HFFc6 (cell line): Measurements from ENCODE around the gene SNRNP70. TPM values are rescaled to one million over a fixed set of nuclear protein-coding genes. Genes with fewer than 3 reads are reported as not detected.
A peak's percentile ranks its signal among the peaks of the same experiment; 100 is the strongest.
"Not testable (repeated sequence)": the region's sequence is repeated elsewhere in the genome, so short reads cannot be mapped to it uniquely, and the experiment has no call there.

ENCODE experiments used
- DNase-seq: peaks from one replicate; pipeline ENCODE4 v3.0.0-alpha.2; 2018
- H3K27ac Mint-ChIP-seq: 2 replicates; pipeline ENCODE4 v1.8.0; 2020; ENCODE audit warnings: mild to moderate bottlenecking, mixed read lengths
- H3K27me3 Mint-ChIP-seq: 2 replicates; pipeline ENCODE4 v1.8.0; 2021; ENCODE audit warnings: mild to moderate bottlenecking, moderate library complexity, mixed read lengths; ENCODE audit not compliant: insufficient read depth
- H3K36me3 Mint-ChIP-seq: 2 replicates; pipeline ENCODE4 v1.8.0; 2021; ENCODE audit warnings: low read depth, mixed read lengths
- H3K4me1 Mint-ChIP-seq: 2 replicates; pipeline ENCODE4 v1.8.0; 2020; ENCODE audit warnings: low read depth, mixed read lengths
- H3K4me3 Mint-ChIP-seq: 2 replicates; pipeline ENCODE4 v1.8.0; 2020; ENCODE audit warnings: mild to moderate bottlenecking, moderate library complexity, mixed read lengths
- H3K9me3 Mint-ChIP-seq: 2 replicates; pipeline ENCODE4 v1.8.0; 2020; ENCODE audit warnings: mild to moderate bottlenecking, mixed read lengths
- total RNA-seq, 6 experiments: library from RNA; stranded (reverse); fragmentation: NEBNext Ultra II Directional; extraction: Animal tissue kit (Norgen Biotek cat#: 25700); gene quantifications; 2 replicates in 1 of 6; 3 replicates in 5 of 6; pipeline ENCODE4 v1.2.3, GENCODE V29; 2021
- TF ChIP-seq, protein P1 (sequence below): fragments of 200-600 bp; sonication (generic); IDR thresholded peaks from 2 replicates; pipeline ENCODE4 v1.5.0; 2021; ENCODE audit warnings: antibody characterized with exemption, mild to moderate bottlenecking

SNRNP70 gene
- total RNA-seq, 6 experiments from 2014 or later, result 134 to 164 (median 156) TPM

DNA sequence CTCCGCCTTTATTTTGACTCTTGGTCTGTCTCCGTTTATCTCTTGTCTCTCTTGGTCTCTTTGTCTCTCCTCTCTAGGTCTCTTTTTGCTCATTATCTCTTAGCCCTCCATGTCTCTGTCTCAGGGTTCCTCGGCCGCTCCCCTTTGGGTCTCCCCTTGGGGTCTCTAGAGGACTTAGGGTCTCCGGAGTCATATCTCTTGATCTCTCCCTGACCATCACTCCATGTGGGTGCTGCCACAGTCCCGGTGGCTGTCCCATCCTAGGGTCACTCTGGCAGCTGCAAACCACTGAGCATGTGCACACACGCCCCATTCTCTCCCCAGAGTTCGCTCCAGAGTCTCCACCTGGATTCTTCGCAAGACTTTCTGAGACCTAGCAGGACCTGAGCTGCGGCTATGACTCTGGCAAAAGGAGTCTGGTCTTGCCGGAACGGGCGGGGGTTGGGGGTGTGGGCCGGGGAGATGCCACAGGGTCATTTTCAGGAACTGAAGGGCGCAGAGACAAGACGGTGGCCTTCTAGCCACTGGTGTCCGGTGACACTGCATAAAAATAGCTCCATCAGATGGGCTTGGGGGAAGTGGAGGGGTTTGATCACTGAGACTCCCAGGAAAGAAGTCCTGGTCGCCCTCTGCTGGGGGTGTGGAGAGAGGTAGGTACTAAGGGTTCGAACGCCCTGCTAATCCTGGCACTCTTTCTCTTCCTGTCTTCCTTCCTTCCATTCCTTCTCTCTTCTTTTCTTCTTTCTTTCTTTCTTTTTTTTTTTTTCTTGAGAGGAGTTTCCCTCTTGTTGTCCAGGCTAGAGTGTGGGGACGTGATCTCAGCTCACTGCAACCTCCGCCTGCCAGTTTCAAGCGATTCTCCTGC is 11.5 kb upstream of the SNRNP70 start:
- no peak overlapping the region for H3K27ac Mint-ChIP-seq
- H3K4me3 Mint-ChIP-seq, result peak overlapping the region; percentile 78; the same call in 1 of the 2 replicates
- H3K36me3 Mint-ChIP-seq, result peaks cover 27% of the 10 kb centered on the region
- no peak for DNase-seq
- TF ChIP-seq, protein P1, sequence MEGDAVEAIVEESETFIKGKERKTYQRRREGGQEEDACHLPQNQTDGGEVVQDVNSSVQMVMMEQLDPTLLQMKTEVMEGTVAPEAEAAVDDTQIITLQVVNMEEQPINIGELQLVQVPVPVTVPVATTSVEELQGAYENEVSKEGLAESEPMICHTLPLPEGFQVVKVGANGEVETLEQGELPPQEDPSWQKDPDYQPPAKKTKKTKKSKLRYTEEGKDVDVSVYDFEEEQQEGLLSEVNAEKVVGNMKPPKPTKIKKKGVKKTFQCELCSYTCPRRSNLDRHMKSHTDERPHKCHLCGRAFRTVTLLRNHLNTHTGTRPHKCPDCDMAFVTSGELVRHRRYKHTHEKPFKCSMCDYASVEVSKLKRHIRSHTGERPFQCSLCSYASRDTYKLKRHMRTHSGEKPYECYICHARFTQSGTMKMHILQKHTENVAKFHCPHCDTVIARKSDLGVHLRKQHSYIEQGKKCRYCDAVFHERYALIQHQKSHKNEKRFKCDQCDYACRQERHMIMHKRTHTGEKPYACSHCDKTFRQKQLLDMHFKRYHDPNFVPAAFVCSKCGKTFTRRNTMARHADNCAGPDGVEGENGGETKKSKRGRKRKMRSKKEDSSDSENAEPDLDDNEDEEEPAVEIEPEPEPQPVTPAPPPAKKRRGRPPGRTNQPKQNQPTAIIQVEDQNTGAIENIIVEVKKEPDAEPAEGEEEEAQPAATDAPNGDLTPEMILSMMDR, result peak; percentile 49
- H3K27me3 Mint-ChIP-seq, result peaks cover 19% of the 10 kb centered on the region
- peaks cover 27% of the 10 kb centered on the region for H3K4me1 Mint-ChIP-seq
- peaks cover 23% of the 10 kb centered on the region for H3K9me3 Mint-ChIP-seq

DNA sequence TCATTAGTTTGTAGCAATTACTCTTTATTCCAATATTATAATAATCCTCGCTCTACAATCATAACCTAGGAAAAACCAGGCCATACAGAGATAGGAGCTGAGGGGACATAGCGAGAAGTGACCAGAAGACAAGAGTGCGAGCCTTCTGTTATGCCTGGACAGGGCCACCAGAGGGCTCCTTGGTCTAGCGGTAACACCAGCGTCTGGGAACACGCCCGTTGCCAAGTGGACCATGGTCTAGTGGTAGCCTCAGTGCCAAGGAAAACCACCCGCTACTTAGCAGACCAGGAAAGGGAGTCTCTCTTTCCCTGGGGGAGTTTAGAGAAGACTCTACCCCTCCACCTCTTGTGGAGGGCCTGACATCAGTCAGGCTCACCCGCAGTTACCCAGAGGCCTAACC is 10.4 kb upstream of the SNRNP70 start:
- not testable (repeated sequence) for H3K4me3 Mint-ChIP-seq, H3K27ac Mint-ChIP-seq
- DNase-seq, result peak; percentile 44
- Mint-ChIP-seq H3K36me3 (peaks cover 16% of the 10 kb centered on the region), H3K9me3 (peaks cover 12% of the 10 kb centered on the region; the same call in 1 of the 2 replicates), H3K4me1 (peaks cover 16% of the 10 kb centered on the region), H3K27me3 (peaks cover 19% of the 10 kb centered on the region)
- TF ChIP-seq, protein P1, result peak; percentile 77

DNA sequence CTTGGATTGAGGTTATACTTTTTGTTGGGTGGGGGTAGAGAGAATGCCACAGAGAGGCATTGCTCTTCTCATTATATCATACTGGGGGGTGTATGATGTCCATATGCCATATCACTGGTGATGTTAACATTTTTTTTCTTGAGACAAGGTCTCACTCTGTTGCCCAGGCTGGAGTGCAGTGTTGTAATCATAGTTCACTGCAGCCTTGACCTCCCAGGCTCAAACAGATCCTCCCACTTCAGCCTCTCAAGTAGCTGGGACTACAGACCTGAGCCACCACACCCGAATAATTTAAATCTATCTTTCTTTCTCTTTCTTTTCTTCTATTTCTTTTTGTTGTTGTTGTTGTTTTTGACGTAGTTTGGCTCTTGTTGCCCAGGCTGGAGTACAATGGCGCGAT is 4.9 kb upstream of the SNRNP70 start:
- H3K36me3 Mint-ChIP-seq, result no peaks in the 10 kb centered on the region
- H3K9me3 Mint-ChIP-seq, result no peaks in the 10 kb centered on the region
- DNase-seq, result no peak
- no peak overlapping the region for H3K4me3 Mint-ChIP-seq
- no peak overlapping the region for H3K27ac Mint-ChIP-seq
- H3K4me1 Mint-ChIP-seq, result peaks cover 10% of the 10 kb centered on the region
- peaks cover 2% of the 10 kb centered on the region; the same call in 1 of the 2 replicates for H3K27me3 Mint-ChIP-seq
- TF ChIP-seq, protein P1, result no peak

DNA sequence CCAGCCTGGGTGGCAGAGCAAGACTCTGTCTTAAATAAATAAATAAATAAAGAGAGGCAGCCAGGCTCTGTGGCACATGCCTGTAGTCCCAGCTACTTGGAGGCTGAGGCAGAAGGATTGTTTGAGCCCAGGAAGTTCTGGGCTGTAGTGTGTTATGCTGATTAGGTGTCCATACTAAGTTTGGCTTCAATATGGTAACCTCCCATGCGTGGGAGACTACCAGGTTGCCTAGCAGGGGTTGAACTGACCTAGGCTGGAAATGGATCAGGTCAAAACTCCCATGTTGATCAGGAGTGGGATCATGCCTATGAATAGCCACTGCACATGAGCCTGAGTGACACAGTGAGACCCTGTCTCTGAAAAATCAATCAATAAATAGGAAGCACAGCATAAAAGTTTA is 4.0 kb upstream of the SNRNP70 start:
- Mint-ChIP-seq H3K4me1 (peaks cover 11% of the 10 kb centered on the region), H3K27ac (no peak overlapping the region), H3K4me3 (no peak overlapping the region), H3K9me3 (no peaks in the 10 kb centered on the region), H3K27me3 (peaks cover 2% of the 10 kb centered on the region), H3K36me3 (peaks cover 6% of the 10 kb centered on the region)
- no peak for DNase-seq
- TF ChIP-seq, protein P1, result no peak

DNA sequence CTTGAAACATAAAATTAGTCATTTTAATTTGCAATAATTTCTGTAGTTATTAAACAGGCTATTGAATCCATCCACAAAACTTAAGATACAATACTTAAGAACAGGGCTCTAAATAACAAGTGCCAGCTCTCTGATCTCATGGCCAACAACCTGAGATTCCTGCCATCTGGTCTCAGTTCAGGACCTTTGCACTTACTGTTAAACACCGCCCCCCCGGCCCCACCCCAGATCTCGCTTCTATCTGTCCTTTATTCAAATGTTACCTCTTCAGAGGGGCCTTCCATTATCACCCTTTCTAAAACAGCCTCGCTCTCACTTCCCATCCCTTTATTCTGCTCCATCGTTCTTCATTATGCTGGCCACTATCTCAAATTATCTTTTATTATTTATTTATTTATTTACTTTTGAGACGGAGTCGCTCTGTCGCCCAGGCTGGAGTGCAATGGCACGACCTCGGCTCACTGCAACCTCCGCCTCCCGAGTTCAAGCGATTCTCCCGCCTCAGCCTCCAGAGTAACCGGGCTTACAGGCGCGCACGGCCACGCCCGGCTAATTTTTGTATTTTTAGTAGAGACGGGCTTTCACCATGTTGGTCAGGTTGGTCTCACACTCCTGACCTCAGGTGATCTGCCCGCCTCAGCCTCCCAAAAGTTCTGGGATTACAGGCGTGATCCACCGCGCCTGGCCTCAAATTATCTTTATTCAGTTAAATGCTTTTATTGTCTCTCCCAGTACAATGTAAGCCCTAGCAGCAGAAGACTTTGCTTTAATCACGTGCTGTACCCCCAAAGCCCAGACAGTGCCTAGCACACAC is 838 bp upstream of the SNRNP70 start:
- H3K36me3 Mint-ChIP-seq, result peaks cover 18% of the 10 kb centered on the region
- peaks cover 2% of the 10 kb centered on the region for H3K27me3 Mint-ChIP-seq
- TF ChIP-seq, protein P1, result no peak
- H3K4me1 Mint-ChIP-seq, result peaks cover 29% of the 10 kb centered on the region
- peak overlapping the region; percentile 94 for H3K27ac Mint-ChIP-seq
- peak overlapping the region; percentile 96 for H3K4me3 Mint-ChIP-seq
- no peaks in the 10 kb centered on the region for H3K9me3 Mint-ChIP-seq
- DNase-seq, result no peak
